OCI-LY1 (cell line): ENCODE data around the gene NEURL1.

Experiments
- H2AFZ ChIP-seq: fragments of 200-600 bp; sonication (generic), shearing (Covaris generic); 2 replicates; pipeline ENCODE4 v1.6.0; 2014; ENCODE audit warnings: antibody characterized with exemption, mild to moderate bottlenecking, low read length
- H3F3A ChIP-seq: fragments of 200-600 bp; sonication (generic), shearing (Covaris generic); 2 replicates; pipeline ENCODE4 v1.6.0; 2014; ENCODE audit warnings: mild to moderate bottlenecking, antibody characterized with exemption, low read length, moderate library complexity; ENCODE audit not compliant: insufficient read depth
- H3K27ac ChIP-seq: fragments of 200-600 bp; sonication (generic); 2 replicates; pipeline ENCODE4 v1.5.1; 2014; ENCODE audit warnings: low read length, mixed run types, mild to moderate bottlenecking, low read depth; ENCODE audit not compliant: poor library complexity, severe bottlenecking
- H3K27me3 ChIP-seq: fragments of 200-600 bp; sonication (generic); 2 replicates; pipeline ENCODE4 v1.6.0; 2014; ENCODE audit warnings: antibody characterized with exemption, mild to moderate bottlenecking, low read length, moderate library complexity; ENCODE audit not compliant: insufficient read depth
- H3K36me3 ChIP-seq: fragments of 200-600 bp; sonication (generic); 2 replicates; pipeline ENCODE4 v1.6.1; 2014; ENCODE audit warnings: mild to moderate bottlenecking, antibody characterized with exemption, low read length, moderate library complexity, mixed read lengths; ENCODE audit not compliant: insufficient read depth
- H3K4me1 ChIP-seq: fragments of 200-600 bp; sonication (generic); 2 replicates; pipeline ENCODE4 v1.5.1; 2014; ENCODE audit warnings: mild to moderate bottlenecking, low read length, moderate library complexity; ENCODE audit not compliant: insufficient read depth, severe bottlenecking
- H3K4me2 ChIP-seq: fragments of 200-600 bp; sonication (generic), shearing (Covaris generic); 2 replicates; pipeline ENCODE4 v1.6.1; 2014; ENCODE audit warnings: low read length
- H3K4me3 ChIP-seq: fragments of 200-600 bp; sonication (generic); 2 replicates; pipeline ENCODE4 v1.5.1; 2014; ENCODE audit warnings: low read length, low read depth, mild to moderate bottlenecking, mixed read lengths; ENCODE audit not compliant: poor library complexity, severe bottlenecking
- H3K79me2 ChIP-seq: fragments of 200-600 bp; shearing (Covaris generic); 2 replicates; pipeline ENCODE4 v1.6.1; 2016; ENCODE audit warnings: mixed run types, low read length, mixed read lengths; ENCODE audit not compliant: insufficient read depth
- H3K9ac ChIP-seq: fragments of 200-600 bp; sonication (generic), shearing (Covaris generic); 2 replicates; pipeline ENCODE4 v1.6.1; 2014; ENCODE audit warnings: mild to moderate bottlenecking, low read length, mixed read lengths
- H3K9me2 ChIP-seq: fragments of 200-600 bp; sonication (generic), shearing (Covaris generic); 2 replicates; pipeline ENCODE4 v1.6.1; 2014; ENCODE audit warnings: low read depth, mild to moderate bottlenecking, low read length, mixed read lengths
- H3K9me3 ChIP-seq: fragments of 200-600 bp; shearing (Covaris generic); 2 replicates; pipeline ENCODE4 v1.6.1; 2014; ENCODE audit warnings: low read length, mixed read lengths
- H4K20me1 ChIP-seq: fragments of 200-600 bp; sonication (generic), shearing (Covaris generic); 2 replicates; pipeline ENCODE4 v1.6.0; 2016; ENCODE audit warnings: mild to moderate bottlenecking, low read length; ENCODE audit not compliant: insufficient read depth
- CTCF ChIP-seq: fragments of 200-600 bp; sonication (generic), shearing (Covaris generic); IDR thresholded peaks from 2 replicates; pipeline ENCODE4 v1.5.1; 2017; ENCODE audit warnings: mild to moderate bottlenecking, antibody characterized with exemption, low read length, moderate library complexity, mixed read lengths
- EZH2 ChIP-seq: fragments of 200-600 bp; sonication (generic), shearing (Covaris generic); IDR thresholded peaks from 2 replicates; pipeline ENCODE4 v1.8.0; 2017; ENCODE audit warnings: borderline replicate concordance, mixed run types, mild to moderate bottlenecking, antibody characterized with exemption, low read length, moderate library complexity, mixed read lengths

Gene NEURL1

GRCh38 chr10:103510046-103510685 is 16.7 kb downstream of the NEURL1 start:
- no peaks in the 10 kb centered on the region for H3K79me2 ChIP-seq
- H3K9me3 ChIP-seq, result no peaks in the 10 kb centered on the region
- H3K36me3 ChIP-seq, result no peaks in the 10 kb centered on the region
- no peak overlapping the region for H2AFZ ChIP-seq
- H3K4me1 ChIP-seq, result no peaks in the 10 kb centered on the region
- no peak overlapping the region for H3K4me3 ChIP-seq
- H3K9ac ChIP-seq, result no peak overlapping the region
- TF ChIP-seq EZH2 (no peak), CTCF (no peak)
- no peaks in the 10 kb centered on the region for H3K9me2 ChIP-seq
- H3K27me3 ChIP-seq, result peaks cover 5% of the 10 kb centered on the region
- H3F3A ChIP-seq, result no peaks in the 10 kb centered on the region
- no peak overlapping the region for H3K4me2 ChIP-seq
- no peaks in the 10 kb centered on the region for H4K20me1 ChIP-seq
- H3K27ac ChIP-seq, result no peak overlapping the region

GRCh38 chr10:103510791-103511752 is 17.6 kb downstream of the NEURL1 start:
- Histone ChIP-seq H3K79me2 (no peaks in the 10 kb centered on the region), H3K4me3 (no peak overlapping the region), H3F3A (no peaks in the 10 kb centered on the region), H3K27me3 (peaks cover under 1% of the 10 kb centered on the region), H4K20me1 (no peaks in the 10 kb centered on the region), H3K9me2 (no peaks in the 10 kb centered on the region), H3K36me3 (no peaks in the 10 kb centered on the region), H3K9me3 (no peaks in the 10 kb centered on the region), H3K4me1 (no peaks in the 10 kb centered on the region), H3K9ac (no peak overlapping the region), H3K27ac (no peak overlapping the region), H3K4me2 (no peak overlapping the region), H2AFZ (no peak overlapping the region)
- TF ChIP-seq CTCF (no peak), EZH2 (no peak)

GRCh38 chr10:103512166-103512565 is 18.7 kb downstream of the NEURL1 start:
- H3K36me3 ChIP-seq, result no peaks in the 10 kb centered on the region
- H3K9me2 ChIP-seq, result no peaks in the 10 kb centered on the region
- H3K79me2 ChIP-seq, result no peaks in the 10 kb centered on the region
- no peaks in the 10 kb centered on the region for H4K20me1 ChIP-seq
- H2AFZ ChIP-seq, result no peak overlapping the region
- TF ChIP-seq CTCF (no peak), EZH2 (no peak)
- no peak overlapping the region for H3K4me2 ChIP-seq
- no peaks in the 10 kb centered on the region for H3K4me1 ChIP-seq
- H3F3A ChIP-seq, result no peaks in the 10 kb centered on the region
- no peaks in the 10 kb centered on the region; the same call in 1 of the 2 replicates for H3K27me3 ChIP-seq
- H3K9me3 ChIP-seq, result no peaks in the 10 kb centered on the region
- H3K27ac ChIP-seq, result no peak overlapping the region
- no peak overlapping the region for H3K9ac ChIP-seq
- H3K4me3 ChIP-seq, result no peak overlapping the region
